SK-N-SH treated with all-trans-retinoic acid at 6 μM for 48 hours (cell line): ENCODE results near the gene SAMSN1.

ENCODE experiments used
- ARNTL ChIP-seq: fragments of 450-650 bp; formaldehyde crosslinking; IDR thresholded peaks from 2 replicates; pipeline ENCODE4 v1.5.0; 2020; ENCODE audit warnings: low read depth, mild to moderate bottlenecking, moderate library complexity, borderline replicate concordance
- GLIS3 ChIP-seq: fragments of 250-450 bp; sonication (Bioruptor Pico); IDR thresholded peaks from 2 replicates; pipeline ENCODE4 v1.5.0; 2020; ENCODE audit warnings: mild to moderate bottlenecking, moderate library complexity
- TOX ChIP-seq: fragments of 250-450 bp; sonication (Bioruptor Pico); IDR thresholded peaks from 2 replicates; pipeline ENCODE4 v1.8.0; 2021; ENCODE audit warnings: mild to moderate bottlenecking, moderate library complexity, borderline replicate concordance

- TF ChIP-seq TOX (CRISPR knock-in tag) (no peak), GLIS3 (CRISPR knock-in tag) (no peak), ARNTL (CRISPR knock-in tag) (no peak)
Measured at GRCh38 chr21:14519000-14519399, 27.1 kb downstream of the SAMSN1 start.
